ENCODE data around the gene TGFA. TPM values are rescaled to one million over a fixed set of nuclear protein-coding genes. Genes with fewer than 3 reads are reported as not detected.
A peak's percentile ranks its signal among the peaks of the same experiment; 100 is the strongest.

Gene TGFA
- total RNA-seq, 2 donors from 2014 or later: 13.5 to 18.5 TPM

DNA sequence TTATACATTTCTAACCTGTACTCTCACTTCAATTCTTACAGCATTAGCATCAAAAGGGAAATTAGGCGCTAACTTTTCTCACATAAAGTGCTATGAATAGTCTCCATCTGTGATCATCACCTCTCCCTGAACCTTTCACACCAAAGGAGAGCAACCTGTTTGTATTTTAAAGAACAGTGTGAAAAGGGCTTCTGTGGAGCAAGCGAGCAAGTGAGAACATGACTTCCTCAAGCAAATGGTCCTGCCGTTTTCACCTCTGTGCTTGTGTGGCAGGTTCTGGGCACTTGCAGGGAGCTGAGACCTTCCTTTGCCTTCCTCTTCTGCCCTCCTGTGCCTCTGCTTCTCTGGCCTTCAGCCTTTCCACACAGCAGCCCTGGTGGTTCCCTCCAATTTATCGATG is 51.9 kb downstream of the TGFA start:
- TF ChIP-seq, protein P1, sequence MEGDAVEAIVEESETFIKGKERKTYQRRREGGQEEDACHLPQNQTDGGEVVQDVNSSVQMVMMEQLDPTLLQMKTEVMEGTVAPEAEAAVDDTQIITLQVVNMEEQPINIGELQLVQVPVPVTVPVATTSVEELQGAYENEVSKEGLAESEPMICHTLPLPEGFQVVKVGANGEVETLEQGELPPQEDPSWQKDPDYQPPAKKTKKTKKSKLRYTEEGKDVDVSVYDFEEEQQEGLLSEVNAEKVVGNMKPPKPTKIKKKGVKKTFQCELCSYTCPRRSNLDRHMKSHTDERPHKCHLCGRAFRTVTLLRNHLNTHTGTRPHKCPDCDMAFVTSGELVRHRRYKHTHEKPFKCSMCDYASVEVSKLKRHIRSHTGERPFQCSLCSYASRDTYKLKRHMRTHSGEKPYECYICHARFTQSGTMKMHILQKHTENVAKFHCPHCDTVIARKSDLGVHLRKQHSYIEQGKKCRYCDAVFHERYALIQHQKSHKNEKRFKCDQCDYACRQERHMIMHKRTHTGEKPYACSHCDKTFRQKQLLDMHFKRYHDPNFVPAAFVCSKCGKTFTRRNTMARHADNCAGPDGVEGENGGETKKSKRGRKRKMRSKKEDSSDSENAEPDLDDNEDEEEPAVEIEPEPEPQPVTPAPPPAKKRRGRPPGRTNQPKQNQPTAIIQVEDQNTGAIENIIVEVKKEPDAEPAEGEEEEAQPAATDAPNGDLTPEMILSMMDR (IDR thresholded peaks at IDR 0.05): no peak
- TF ChIP-seq POLR2A (IDR thresholded peaks at IDR 0.05): no peak
- Histone ChIP-seq H3K27ac (no peak overlapping the region), H3K36me3 (replicated peaks in 1 of 2; ENCODE audit: insufficient read depth in 1 of 2, low read depth in 2 of 2) (no peaks in the 10 kb centered on the region), H3K4me3 (no peak overlapping the region), H3K4me1 (no peaks in the 10 kb centered on the region), H3K27me3 (no peaks in the 10 kb centered on the region), H3K9me3 (no peaks in the 10 kb centered on the region)
- DNase-seq (no peak), ATAC-seq (no peak)
- WGBS, 2 donors: 71 to 78% methylated on average over 4 of the region's 4 CpGs
- intact Hi-C loops (cut with DNase I): no loop called here

DNA sequence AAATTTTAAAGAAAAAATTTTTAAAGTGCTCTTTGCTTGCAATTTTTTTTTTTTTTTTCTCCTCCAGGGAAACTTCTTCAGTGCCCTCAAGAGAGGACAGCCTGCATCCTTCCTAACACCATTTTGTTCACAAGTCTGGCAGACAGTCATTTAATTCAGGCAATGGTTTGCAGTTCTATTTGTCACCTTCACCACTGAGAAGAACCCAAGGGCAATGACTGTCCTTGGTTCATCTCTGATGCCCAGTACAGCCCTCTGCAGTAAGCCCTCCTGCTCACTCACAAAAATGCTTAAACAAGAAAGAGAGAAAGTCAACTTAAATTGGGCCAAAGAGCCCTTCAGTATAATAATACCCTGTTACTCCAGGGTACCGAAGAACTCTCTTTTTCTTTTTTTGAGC is 52.4 kb downstream of the TGFA start:
- DNase-seq (no peak), ATAC-seq (no peak)
- no peak overlapping the region for H3K4me3 ChIP-seq
- 100% methylated on average over 1 of the region's 1 CpG for WGBS, 2 donors
- no peak for TF ChIP-seq POLR2A (IDR thresholded peaks at IDR 0.05)
- TF ChIP-seq, protein P1 (IDR thresholded peaks at IDR 0.05): no peak
- H3K9me3 ChIP-seq: no peaks in the 10 kb centered on the region
- no peaks in the 10 kb centered on the region for H3K27me3 ChIP-seq
- intact Hi-C loops (cut with DNase I): no loop called here
- H3K27ac ChIP-seq: no peak overlapping the region
- H3K4me1 ChIP-seq: no peaks in the 10 kb centered on the region
- no peaks in the 10 kb centered on the region for H3K36me3 ChIP-seq (replicated peaks in 1 of 2; ENCODE audit: insufficient read depth in 1 of 2, low read depth in 2 of 2)

DNA sequence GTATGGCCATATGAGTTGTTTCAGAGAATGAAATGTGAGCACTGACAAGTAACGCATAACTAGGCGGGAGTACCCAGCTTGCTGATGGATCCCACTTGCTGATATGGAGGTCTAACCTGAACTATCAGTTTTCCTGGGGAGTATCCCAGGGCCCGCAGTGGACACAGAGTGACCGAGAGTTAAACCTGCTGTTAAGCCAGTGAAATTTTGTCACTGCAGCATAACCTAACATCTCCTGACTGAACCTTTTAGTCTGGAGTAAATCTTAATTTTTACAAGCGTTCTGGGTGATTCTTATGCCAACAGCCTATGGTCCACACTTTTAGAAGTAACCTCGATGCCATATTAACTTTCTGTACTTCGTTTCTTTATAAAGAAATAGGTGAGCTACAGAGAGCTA is 54.4 kb downstream of the TGFA start:
- TF ChIP-seq, protein P1 (IDR thresholded peaks at IDR 0.05): no peak
- Histone ChIP-seq H3K27me3 (no peaks in the 10 kb centered on the region), H3K36me3 (replicated peaks in 1 of 2; ENCODE audit: insufficient read depth in 1 of 2, low read depth in 2 of 2) (no peaks in the 10 kb centered on the region), H3K27ac (no peak overlapping the region), H3K4me1 (no peaks in the 10 kb centered on the region), H3K9me3 (no peaks in the 10 kb centered on the region), H3K4me3 (no peak overlapping the region)
- intact Hi-C loops (cut with DNase I): no loop called here
- ATAC-seq (no peak), DNase-seq (no peak)
- WGBS, 2 donors: 95% methylated on average over 7 of the region's 7 CpGs

DNA sequence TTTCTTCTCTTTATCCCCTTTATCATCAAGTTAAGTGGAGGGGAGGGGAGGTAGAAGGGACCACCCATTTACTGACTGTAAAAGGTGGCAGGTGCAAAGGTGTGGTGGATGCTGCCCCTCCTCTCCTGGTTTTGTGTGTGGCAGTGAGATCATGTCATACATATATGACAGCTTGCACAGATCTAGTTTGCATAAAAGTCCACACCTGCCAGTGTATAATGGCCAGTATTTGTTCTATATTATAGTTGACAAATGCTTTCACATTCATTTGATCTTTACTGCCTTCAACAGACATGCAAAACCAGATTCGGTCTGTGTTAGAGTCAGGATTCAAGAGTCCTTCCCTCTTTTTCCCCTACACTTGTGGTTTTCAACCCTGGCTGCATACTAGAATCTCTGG is 55.1 kb downstream of the TGFA start:
- no peak for ATAC-seq
- Histone ChIP-seq H3K9me3 (no peaks in the 10 kb centered on the region), H3K27ac (no peak overlapping the region), H3K4me3 (no peak overlapping the region), H3K36me3 (replicated peaks in 1 of 2; ENCODE audit: insufficient read depth in 1 of 2, low read depth in 2 of 2) (no peaks in the 10 kb centered on the region), H3K4me1 (no peaks in the 10 kb centered on the region), H3K27me3 (no peaks in the 10 kb centered on the region)
- TF ChIP-seq, protein P1 (IDR thresholded peaks at IDR 0.05): no peak
- no peak for TF ChIP-seq POLR2A (IDR thresholded peaks at IDR 0.05)
- no peak for DNase-seq
- 100% methylated on average over 1 of the region's 1 CpG for WGBS, 2 donors
- intact Hi-C loops (cut with DNase I): no loop called here

DNA sequence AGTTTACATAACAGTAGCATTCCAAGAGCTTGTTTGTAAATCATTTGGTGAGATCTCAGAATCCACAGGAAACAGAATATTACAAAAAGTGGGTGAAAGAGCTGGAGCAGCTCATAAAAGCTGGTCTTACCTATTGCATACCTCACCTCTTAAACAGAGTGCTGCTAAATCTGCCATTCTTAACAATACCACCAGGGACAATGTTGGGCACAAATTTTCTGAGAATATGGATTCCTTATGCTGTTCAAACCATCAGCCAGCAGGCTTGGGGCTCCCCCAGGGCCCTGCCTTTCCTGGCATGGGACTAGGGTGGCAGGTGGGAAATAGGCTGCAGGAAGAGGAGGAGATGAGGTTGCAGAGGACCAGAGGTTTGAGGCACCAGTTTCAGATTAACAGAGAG is 55.6 kb downstream of the TGFA start:
- Histone ChIP-seq H3K36me3 (replicated peaks in 1 of 2; ENCODE audit: insufficient read depth in 1 of 2, low read depth in 2 of 2) (no peaks in the 10 kb centered on the region), H3K9me3 (no peaks in the 10 kb centered on the region), H3K27ac (no peak overlapping the region), H3K4me3 (no peak overlapping the region), H3K27me3 (no peaks in the 10 kb centered on the region), H3K4me1 (no peaks in the 10 kb centered on the region)
- DNase-seq: no peak
- intact Hi-C loops (cut with DNase I): no loop called here
- ATAC-seq: no peak
- TF ChIP-seq, protein P1 (IDR thresholded peaks at IDR 0.05): peak in 5 of 7 experiments; percentile 7 to 26 (median 15)
- no peak for TF ChIP-seq POLR2A (IDR thresholded peaks at IDR 0.05)

Measured in body of pancreas (tissue), 4 donors.